Measurements from ENCODE around the gene NCOA1.
"Not testable (repeated sequence)": the region's sequence is repeated elsewhere in the genome, so short reads cannot be mapped to it uniquely, and the experiment has no call there.

Gene NCOA1

GRCh38 chr2:24508878-24509277 lies 17.8 kb downstream of the NCOA1 start:
- no peak for DNase-seq

GRCh38 chr2:24509425-24509824 lies 18.4 kb downstream of the NCOA1 start:
- DNase-seq, result no peak

- no peak for DNase-seq
Measured at GRCh38 chr2:24509840-24510239, 18.8 kb downstream of the NCOA1 start.

GRCh38 chr2:24510771-24511170 lies 19.7 kb downstream of the NCOA1 start:
- no peak for DNase-seq

- DNase-seq, result no peak
Measured at GRCh38 chr2:24511198-24511597, 20.1 kb downstream of the NCOA1 start.

- no peak for DNase-seq
Measured at GRCh38 chr2:24511894-24512293, 20.8 kb downstream of the NCOA1 start.

GRCh38 chr2:24512404-24512803 lies 21.4 kb downstream of the NCOA1 start:
- DNase-seq, result no peak

GRCh38 chr2:24512831-24513230 lies 21.8 kb downstream of the NCOA1 start:
- no peak for DNase-seq

- no peak for DNase-seq
Measured at GRCh38 chr2:24513281-24514071, 22.4 kb downstream of the NCOA1 start.

GRCh38 chr2:24514820-24515219 lies 23.8 kb downstream of the NCOA1 start:
- DNase-seq, result no peak

GRCh38 chr2:24515335-24515734 lies 24.3 kb downstream of the NCOA1 start:
- no peak for DNase-seq

- no peak for DNase-seq
Measured at GRCh38 chr2:24515831-24516230, 24.8 kb downstream of the NCOA1 start.

GRCh38 chr2:24517247-24517646 lies 26.2 kb downstream of the NCOA1 start:
- DNase-seq, result no peak

- no peak for DNase-seq
Measured at GRCh38 chr2:24520175-24520574, 29.1 kb downstream of the NCOA1 start.

GRCh38 chr2:24521162-24521857 lies 30.3 kb downstream of the NCOA1 start:
- DNase-seq, result no peak

GRCh38 chr2:24521975-24522639 lies 31.1 kb downstream of the NCOA1 start:
- no peak for DNase-seq

GRCh38 chr2:24527536-24527935 lies 36.5 kb downstream of the NCOA1 start:
- no peak for DNase-seq

- DNase-seq, result no peak
Measured at GRCh38 chr2:24530796-24531195, 39.7 kb downstream of the NCOA1 start.

GRCh38 chr2:24531610-24532009 lies 40.6 kb downstream of the NCOA1 start:
- not testable (repeated sequence) for DNase-seq

GRCh38 chr2:24532057-24532456 lies 41.0 kb downstream of the NCOA1 start:
- DNase-seq, result not testable (repeated sequence)

GRCh38 chr2:24533574-24533973 lies 42.5 kb downstream of the NCOA1 start:
- DNase-seq, result not testable (repeated sequence)

- no peak for DNase-seq
Measured at GRCh38 chr2:24538720-24539119, 47.7 kb downstream of the NCOA1 start.

GRCh38 chr2:24539258-24539657 lies 48.2 kb downstream of the NCOA1 start:
- no peak for DNase-seq

GRCh38 chr2:24540011-24540477 lies 49.0 kb downstream of the NCOA1 start:
- DNase-seq, result no peak

Measured in eye (tissue), 1 donor.